B cell (primary cell): ENCODE data around the gene SLC39A11. TPM values are rescaled to one million over a fixed set of nuclear protein-coding genes. Genes with fewer than 3 reads are reported as not detected.

Experiments
- ATAC-seq: fragments of 200-7000 bp; cut with Tn5 transposase; one replicate; pipeline ENCODE4 v1.10.0; 2021; ENCODE audit warnings: low read depth, mild to moderate bottlenecking, moderate number of reproducible peaks, moderate library complexity
- CTCF ChIA-PET: fragments of 350-600 bp; sonication (Branson Sonifier 250); formaldehyde crosslinking; loops from one replicate; lab custom pipeline; 2021; ENCODE audit warnings: antibody characterized with exemption, inconsistent platforms; lab: Charles Lee
- POLR2A ChIA-PET: fragments of 350-600 bp; sonication (Branson Sonifier 250); formaldehyde crosslinking; loops from one replicate; lab custom pipeline; 2021; ENCODE audit warnings: antibody characterized with exemption; lab: Charles Lee
- DNase-seq: peaks from one replicate; pipeline ENCODE4 v3.0.0; 2013
- H2AFZ ChIP-seq: 2 replicates; pipeline ENCODE4 v1.6.1; 2012; ENCODE audit warnings: mild to moderate bottlenecking, low read depth, low read length; ENCODE audit not compliant: insufficient read depth, poor library complexity, severe bottlenecking
- H3K27ac ChIP-seq, 2 donors: 1 replicate in 1 of 2; 2 replicates in 1 of 2; pipeline ENCODE4 v1.5.1; 2012 to 2013; ENCODE audit warnings: low read length in 2 of 2, mild to moderate bottlenecking in 2 of 2, moderate library complexity in 1 of 2
- H3K27me3 ChIP-seq, 4 experiments: fragments of 200-600 bp in 1 of 4; sonication (generic) in 1 of 4; replicated peaks in 1 of 4; 1 replicate in 2 of 4; 2 replicates in 2 of 4; pipeline versions ENCODE4 v1.6.1 to v1.7.0; 2013 to 2016; ENCODE audit warnings: low read length in 3 of 4, mild to moderate bottlenecking in 2 of 4, mixed read lengths in 1 of 4, moderate library complexity in 1 of 4; ENCODE audit not compliant: insufficient read depth in 4 of 4, control insufficient read depth in 3 of 4; ENCODE audit errors: control extremely low read depth in 1 of 4
- H3K36me3 ChIP-seq, 2 experiments: replicated peaks in 1 of 2; 1 replicate in 1 of 2; 2 replicates in 1 of 2; pipeline versions ENCODE4 v1.6.1 to v1.7.1; 2013; ENCODE audit warnings: low read length in 1 of 2; ENCODE audit not compliant: insufficient read depth in 2 of 2, control insufficient read depth in 1 of 2; ENCODE audit errors: control extremely low read depth in 1 of 2, extremely low read depth in 1 of 2
- H3K4me1 ChIP-seq, 2 donors: fragments of 200-600 bp in 1 of 2; sonication (generic) in 1 of 2; 1 replicate in 1 of 2; 2 replicates in 1 of 2; pipeline versions ENCODE4 v1.5.1 to v1.6.1; 2013 to 2017; ENCODE audit warnings: low read length in 2 of 2; ENCODE audit not compliant: control insufficient read depth in 2 of 2, insufficient read depth in 2 of 2
- H3K4me2 ChIP-seq: replicated peaks from 2 replicates; pipeline ENCODE3; 2012; ENCODE audit warnings: mild to moderate bottlenecking, low read depth, low read length; ENCODE audit not compliant: poor library complexity, severe bottlenecking
- H3K4me3 ChIP-seq, 5 experiments: fragments of 200-600 bp in 1 of 5; sonication (generic) in 1 of 5; 1 replicate in 3 of 5; 2 replicates in 2 of 5; pipeline versions ENCODE4 v1.5.1 to v1.7.0; 2011 to 2016; ENCODE audit warnings: low read length in 4 of 5, mild to moderate bottlenecking in 4 of 5, low read depth in 2 of 5, control low read depth in 1 of 5, moderate library complexity in 1 of 5; ENCODE audit not compliant: insufficient read depth in 1 of 5; ENCODE audit errors: control extremely low read depth in 1 of 5, extremely low read depth in 1 of 5
- H3K79me2 ChIP-seq: fragments of 200-600 bp; sonication (generic); one replicate; pipeline ENCODE4 v1.6.0; 2016; ENCODE audit warnings: low read length; ENCODE audit not compliant: control insufficient read depth, insufficient read depth
- H3K9ac ChIP-seq: fragments of 200-600 bp; sonication (generic); 2 replicates; pipeline ENCODE4 v1.6.1; 2017; ENCODE audit warnings: mild to moderate bottlenecking, low read length, moderate library complexity
- H3K9me3 ChIP-seq, 3 donors: one replicate each; pipeline versions ENCODE4 v1.6.1 to v1.7.1; 2013; ENCODE audit warnings: low read length in 2 of 3; ENCODE audit not compliant: control insufficient read depth in 2 of 3, insufficient read depth in 1 of 3; ENCODE audit errors: control extremely low read depth in 1 of 3
- H4K20me1 ChIP-seq: 2 replicates; pipeline ENCODE4 v1.6.0; 2012; ENCODE audit warnings: mild to moderate bottlenecking, low read length; ENCODE audit not compliant: insufficient read depth, control insufficient read depth, poor library complexity, severe bottlenecking
- H3K27ac Mint-ChIP-seq: one replicate; pipeline ENCODE4 v1.8.0; 2021; ENCODE audit warnings: mixed read lengths
- H3K27me3 Mint-ChIP-seq: one replicate; pipeline ENCODE4 v1.8.0; 2021; ENCODE audit warnings: mixed read lengths
- H3K4me1 Mint-ChIP-seq: one replicate; pipeline ENCODE4 v1.8.0; 2021; ENCODE audit warnings: mixed read lengths
- H3K4me3 Mint-ChIP-seq: one replicate; pipeline ENCODE4 v1.8.0; 2021; ENCODE audit warnings: mixed read lengths
- H3K9me3 Mint-ChIP-seq: one replicate; pipeline ENCODE4 v1.8.0; 2022; ENCODE audit warnings: mixed read lengths; ENCODE audit not compliant: insufficient read depth
- EZH2 ChIP-seq: IDR thresholded peaks from 2 replicates; pipeline ENCODE4 v1.6.1; 2012; ENCODE audit warnings: borderline replicate concordance, low read depth, mild to moderate bottlenecking, moderate library complexity, low read length; ENCODE audit not compliant: insufficient read depth, poor library complexity, severe bottlenecking
- WGBS: methylation state at CpG from one replicate; pipeline ENCODE4 v1.1.5; 2013; ENCODE audit warnings: missing lambda C conversion rate; ENCODE audit not compliant: insufficient coverage; 5-methylcytosine and 5-hydroxymethylcytosine counted together
- intact Hi-C: fragments of 100-400 bp; cut with micrococcal nuclease; formaldehyde crosslinking; loops from one replicate; pipeline ENCODE4 v1.10.0; 2022
- polyA plus RNA-seq: library from polyadenylated mRNA; depleted of rRNA; stranded (reverse); fragments of >200 nt; gene quantifications from 2 replicates; pipeline ENCODE4 v1.2.3, GENCODE V29; 2012
- total RNA-seq, 2 donors: library from RNA; stranded (reverse); fragments of 120-200 nt in 1 of 2; gene quantifications; 1 replicate in 1 of 2; 2 replicates in 1 of 2; pipeline versions ENCODE4 v1.2.3 to v1.2.4, GENCODE V29; 2013 to 2022
- TF ChIP-seq, protein P1 (sequence below): fragments of 200-600 bp; IDR thresholded peaks from one replicate; pipeline ENCODE4 v1.8.0; 2022; ENCODE audit warnings: antibody characterized with exemption, mild to moderate bottlenecking

Gene SLC39A11
- total and polyA plus RNA-seq, 2 donors (not counting 1 experiment from before 2014, with no cell fraction given): 6.9 to 39.6 TPM

DNA sequence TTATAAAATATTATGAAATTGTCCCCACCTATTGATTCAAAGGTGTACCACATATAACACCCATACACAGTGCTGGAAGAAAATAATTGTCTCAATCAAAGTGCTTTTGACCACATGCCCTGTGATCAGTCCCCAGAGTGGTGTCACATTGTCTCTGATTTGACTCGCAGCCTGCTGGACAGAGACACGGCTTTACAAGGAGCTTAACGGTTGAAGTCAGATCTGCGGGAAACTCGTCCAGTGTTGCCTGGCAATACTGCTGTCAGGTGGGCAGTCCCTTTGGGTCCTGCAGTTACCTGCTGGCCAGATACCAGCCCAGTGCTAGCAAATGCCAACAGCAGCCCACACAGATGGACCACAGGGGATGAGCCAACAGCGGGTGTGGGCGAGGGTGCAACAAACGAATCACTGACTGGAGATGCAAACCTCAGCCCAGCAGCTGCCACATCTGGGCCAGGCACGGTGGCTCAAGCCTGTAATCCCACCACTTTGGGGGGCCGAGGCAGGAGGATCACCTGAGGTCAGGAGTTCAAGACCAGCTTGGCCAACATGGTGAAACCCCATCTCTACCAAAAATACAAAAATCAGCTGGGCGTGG is 46.2 kb upstream of the SLC39A11 start:
- Histone ChIP-seq H3K4me1 (peaks cover 0 to 5% of the 10 kb centered on the region in 2 donors), H4K20me1 (no peaks in the 10 kb centered on the region), H3K9ac (no peak overlapping the region), H3K27me3 (peaks cover 0 to 8% (median 2%) of the 10 kb centered on the region in 4 experiments), H3K79me2 (no peaks in the 10 kb centered on the region), H2AFZ (no peak overlapping the region), H3K36me3 (no peaks in the 10 kb centered on the region), H3K27ac (no peak overlapping the region), H3K9me3 (peaks cover 0 to 2% (median 0%) of the 10 kb centered on the region in 3 donors), H3K4me2 (no peak overlapping the region), H3K4me3 (no peak overlapping the region)
- H3K4me3 Mint-ChIP-seq: no peak overlapping the region
- ChIA-PET CTCF (no interaction called here), POLR2A (no interaction called here)
- peaks cover 6% of the 10 kb centered on the region for H3K27me3 Mint-ChIP-seq
- H3K9me3 Mint-ChIP-seq: no peaks in the 10 kb centered on the region
- 85% methylated on average over 11 of the region's 11 CpGs for WGBS
- peaks cover 3% of the 10 kb centered on the region for H3K4me1 Mint-ChIP-seq
- ATAC-seq: no peak
- H3K27ac Mint-ChIP-seq: no peak overlapping the region
- TF ChIP-seq, protein P1, sequence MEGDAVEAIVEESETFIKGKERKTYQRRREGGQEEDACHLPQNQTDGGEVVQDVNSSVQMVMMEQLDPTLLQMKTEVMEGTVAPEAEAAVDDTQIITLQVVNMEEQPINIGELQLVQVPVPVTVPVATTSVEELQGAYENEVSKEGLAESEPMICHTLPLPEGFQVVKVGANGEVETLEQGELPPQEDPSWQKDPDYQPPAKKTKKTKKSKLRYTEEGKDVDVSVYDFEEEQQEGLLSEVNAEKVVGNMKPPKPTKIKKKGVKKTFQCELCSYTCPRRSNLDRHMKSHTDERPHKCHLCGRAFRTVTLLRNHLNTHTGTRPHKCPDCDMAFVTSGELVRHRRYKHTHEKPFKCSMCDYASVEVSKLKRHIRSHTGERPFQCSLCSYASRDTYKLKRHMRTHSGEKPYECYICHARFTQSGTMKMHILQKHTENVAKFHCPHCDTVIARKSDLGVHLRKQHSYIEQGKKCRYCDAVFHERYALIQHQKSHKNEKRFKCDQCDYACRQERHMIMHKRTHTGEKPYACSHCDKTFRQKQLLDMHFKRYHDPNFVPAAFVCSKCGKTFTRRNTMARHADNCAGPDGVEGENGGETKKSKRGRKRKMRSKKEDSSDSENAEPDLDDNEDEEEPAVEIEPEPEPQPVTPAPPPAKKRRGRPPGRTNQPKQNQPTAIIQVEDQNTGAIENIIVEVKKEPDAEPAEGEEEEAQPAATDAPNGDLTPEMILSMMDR: no peak
- no peak for TF ChIP-seq EZH2
- DNase-seq: no peak
- intact Hi-C loops: no loop called here

DNA sequence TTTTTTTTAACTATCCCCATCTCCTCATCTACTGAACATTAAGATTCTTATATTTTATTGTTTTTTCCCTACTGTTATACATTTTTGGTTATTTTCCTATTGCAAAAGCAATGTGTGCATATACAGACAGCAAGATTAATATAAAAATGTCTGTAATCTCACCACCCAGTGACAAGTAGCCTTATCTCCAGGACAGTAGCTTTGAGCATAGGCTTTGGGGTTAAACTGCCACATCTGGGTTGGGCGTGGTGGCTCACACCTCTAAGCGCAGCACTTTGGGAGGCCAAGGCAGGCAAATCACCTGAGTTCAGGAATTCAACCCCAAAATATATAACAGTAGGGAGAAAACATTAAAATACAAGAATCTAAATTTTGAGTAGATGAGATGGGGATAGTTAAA is 44.9 kb upstream of the SLC39A11 start:
- H3K27ac ChIP-seq: no peak overlapping the region
- ATAC-seq (no peak), DNase-seq (no peak)
- H3K27me3 Mint-ChIP-seq: peaks cover 6% of the 10 kb centered on the region
- no peak overlapping the region for H3K4me3 ChIP-seq
- H3K27me3 ChIP-seq: peaks cover 0 to 8% (median 2%) of the 10 kb centered on the region in 4 experiments
- no peak overlapping the region for H3K4me2 ChIP-seq
- no peaks in the 10 kb centered on the region for H4K20me1 ChIP-seq
- POLR2A ChIA-PET: no interaction called here
- no CpG with 5 or more reads among the region's 2 CpGs for WGBS
- CTCF ChIA-PET: no interaction called here
- H3K4me1 ChIP-seq: peaks cover 5 to 11% of the 10 kb centered on the region in 2 donors
- no peak overlapping the region for H2AFZ ChIP-seq
- peaks cover 9% of the 10 kb centered on the region for H3K4me1 Mint-ChIP-seq
- H3K9me3 Mint-ChIP-seq: no peaks in the 10 kb centered on the region
- H3K36me3 ChIP-seq: no peaks in the 10 kb centered on the region
- no peaks in the 10 kb centered on the region for H3K79me2 ChIP-seq
- peaks cover 0 to 2% (median 0%) of the 10 kb centered on the region in 3 donors for H3K9me3 ChIP-seq
- H3K9ac ChIP-seq: no peak overlapping the region
- intact Hi-C loops: no loop called here
- no peak overlapping the region for H3K27ac Mint-ChIP-seq
- TF ChIP-seq, protein P1: no peak
- TF ChIP-seq EZH2: no peak
- no peak overlapping the region for H3K4me3 Mint-ChIP-seq
